Caco-2 (cell line): ENCODE results near the gene SYNGR1. TPM values are rescaled to one million over a fixed set of nuclear protein-coding genes. Genes with fewer than 3 reads are reported as not detected.
"Not testable (repeated sequence)": the region's sequence is repeated elsewhere in the genome, so short reads cannot be mapped to it uniquely, and the experiment has no call there.

ENCODE experiments used
- BruUV-seq: library from RNA; stranded (reverse); fragments of 400-500 nt; replicated peaks from 2 replicates; lab custom pipeline; 2021; lab: Mats Ljungman, UMichigan
- CTCF ChIA-PET: fragments of 300-600 bp; sonication (Branson Sonifier 250); formaldehyde crosslinking; loops from one replicate; lab custom pipeline; 2022; ENCODE audit warnings: antibody characterized with exemption; lab: Charles Lee
- POLR2A ChIA-PET: fragments of 300-600 bp; sonication (Branson Sonifier 250); formaldehyde crosslinking; loops from one replicate; lab custom pipeline; 2022; ENCODE audit warnings: antibody characterized with exemption; lab: Charles Lee
- DNase-seq, 2 experiments: peaks; one replicate each; pipeline versions ENCODE4 v3.0.0 to v3.0.0-alpha.2; 2020 to 2022
- H3K27me3 ChIP-seq: replicated peaks from 2 replicates; pipeline ENCODE4 v1.6.0; 2011; ENCODE audit warnings: low read length; ENCODE audit not compliant: control insufficient read depth, insufficient read depth
- H3K36me3 ChIP-seq: 2 replicates; pipeline ENCODE4 v1.5.1; 2011; ENCODE audit warnings: low read length; ENCODE audit not compliant: control insufficient read depth, insufficient read depth
- H3K4me1 ChIP-seq: fragments of 250-450 bp; sonication (Bioruptor Pico); 2 replicates; pipeline ENCODE4 v1.5.1; 2020; ENCODE audit warnings: mild to moderate bottlenecking
- H3K4me3 ChIP-seq: 2 replicates; pipeline ENCODE4 v1.5.1; 2011; ENCODE audit warnings: low read depth, mild to moderate bottlenecking, control low read depth, low read length
- H3K9me3 ChIP-seq: fragments of 250-450 bp; sonication (Bioruptor Pico); 2 replicates; pipeline ENCODE4 v1.5.1; 2020; ENCODE audit warnings: mild to moderate bottlenecking, moderate library complexity
- H3K27ac Mint-ChIP-seq: one replicate; pipeline ENCODE4 v1.8.0; 2022; ENCODE audit warnings: mixed read lengths; ENCODE audit not compliant: unreplicated experiment
- H3K27me3 Mint-ChIP-seq: one replicate; pipeline ENCODE4 v1.8.0; 2022; ENCODE audit warnings: mixed read lengths; ENCODE audit not compliant: insufficient read depth, unreplicated experiment
- H3K36me3 Mint-ChIP-seq: one replicate; pipeline ENCODE4 v1.8.0; 2022; ENCODE audit warnings: mild to moderate bottlenecking, mixed read lengths; ENCODE audit not compliant: insufficient read depth, unreplicated experiment
- H3K4me1 Mint-ChIP-seq: one replicate; pipeline ENCODE4 v1.8.0; 2022; ENCODE audit warnings: low read depth, mixed read lengths; ENCODE audit not compliant: unreplicated experiment
- H3K4me3 Mint-ChIP-seq: one replicate; pipeline ENCODE4 v1.8.0; 2022; ENCODE audit warnings: mild to moderate bottlenecking, moderate library complexity, mixed read lengths; ENCODE audit not compliant: unreplicated experiment
- H3K9me3 Mint-ChIP-seq: one replicate; pipeline ENCODE4 v1.8.0; 2022; ENCODE audit warnings: mixed read lengths; ENCODE audit not compliant: unreplicated experiment
- intact Hi-C: fragments of 100-400 bp; cut with micrococcal nuclease; formaldehyde crosslinking; loops from one replicate; pipeline ENCODE4 v1.10.0; 2022; ENCODE audit not compliant: unreplicated experiment
- total RNA-seq: library from RNA; stranded (reverse); gene quantifications from 2 replicates; pipeline ENCODE4 v1.2.3, GENCODE V29; 2022
- TF ChIP-seq, protein P1 (sequence below), 2 experiments: fragments of 200-600 bp in 1 of 2; IDR thresholded peaks; 1 replicate in 1 of 2; 2 replicates in 1 of 2; pipeline versions ENCODE4 v1.5.1 to v1.8.0; 2011 to 2022; ENCODE audit warnings: antibody characterized with exemption in 1 of 2, control low read depth in 1 of 2, inconsistent platforms in 1 of 2, low read depth in 1 of 2, low read length in 1 of 2, mild to moderate bottlenecking in 1 of 2, moderate library complexity in 1 of 2; ENCODE audit not compliant: insufficient read depth in 1 of 2, severe bottlenecking in 1 of 2, unreplicated experiment in 1 of 2

Gene SYNGR1
- total RNA-seq, 1 experiment from 2014 or later: 20.2 TPM

DNA sequence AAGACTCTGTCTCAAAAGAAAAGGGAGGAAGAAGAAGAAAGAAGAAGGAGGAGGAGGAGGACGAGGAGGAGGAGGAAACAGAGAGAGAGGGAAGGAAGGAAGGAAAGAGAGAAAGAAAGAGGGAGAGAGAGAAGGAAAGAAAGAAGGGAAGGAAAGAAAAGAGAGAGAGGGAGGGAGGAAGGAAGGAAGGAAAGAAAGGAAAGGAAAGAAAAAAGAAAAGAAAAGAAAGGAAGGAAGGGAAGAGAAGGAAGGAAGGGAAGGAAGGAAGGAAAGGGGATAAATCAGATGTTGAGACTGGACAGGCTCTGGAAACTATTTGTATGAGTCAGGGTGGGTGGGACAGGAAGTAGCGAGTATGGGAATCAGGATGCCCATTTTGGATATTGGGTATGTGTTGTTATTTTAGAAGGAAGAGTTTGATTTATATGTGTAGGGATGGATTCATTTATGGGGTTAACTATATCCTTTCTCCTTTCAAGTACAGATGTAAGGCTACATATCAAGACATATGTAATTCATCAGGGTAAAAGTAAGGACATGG is 24.3 kb upstream of the SYNGR1 start:
- no peak overlapping the region for H3K27ac Mint-ChIP-seq
- H3K4me3 Mint-ChIP-seq: no peak overlapping the region
- Histone ChIP-seq H3K4me1 (no peaks in the 10 kb centered on the region), H3K27me3 (no peaks in the 10 kb centered on the region), H3K4me3 (no peak overlapping the region), H3K9me3 (no peaks in the 10 kb centered on the region), H3K36me3 (no peaks in the 10 kb centered on the region)
- no peaks in the 10 kb centered on the region for H3K27me3 Mint-ChIP-seq
- ChIA-PET POLR2A (no interaction called here), CTCF (interaction anchor here (0.9 kb wide), 1 partner anchor 9 kb away, joined by 3 read pairs; no protein-coding TSS in a partner anchor)
- peaks cover 2% of the 10 kb centered on the region for H3K36me3 Mint-ChIP-seq
- TF ChIP-seq, protein P1, sequence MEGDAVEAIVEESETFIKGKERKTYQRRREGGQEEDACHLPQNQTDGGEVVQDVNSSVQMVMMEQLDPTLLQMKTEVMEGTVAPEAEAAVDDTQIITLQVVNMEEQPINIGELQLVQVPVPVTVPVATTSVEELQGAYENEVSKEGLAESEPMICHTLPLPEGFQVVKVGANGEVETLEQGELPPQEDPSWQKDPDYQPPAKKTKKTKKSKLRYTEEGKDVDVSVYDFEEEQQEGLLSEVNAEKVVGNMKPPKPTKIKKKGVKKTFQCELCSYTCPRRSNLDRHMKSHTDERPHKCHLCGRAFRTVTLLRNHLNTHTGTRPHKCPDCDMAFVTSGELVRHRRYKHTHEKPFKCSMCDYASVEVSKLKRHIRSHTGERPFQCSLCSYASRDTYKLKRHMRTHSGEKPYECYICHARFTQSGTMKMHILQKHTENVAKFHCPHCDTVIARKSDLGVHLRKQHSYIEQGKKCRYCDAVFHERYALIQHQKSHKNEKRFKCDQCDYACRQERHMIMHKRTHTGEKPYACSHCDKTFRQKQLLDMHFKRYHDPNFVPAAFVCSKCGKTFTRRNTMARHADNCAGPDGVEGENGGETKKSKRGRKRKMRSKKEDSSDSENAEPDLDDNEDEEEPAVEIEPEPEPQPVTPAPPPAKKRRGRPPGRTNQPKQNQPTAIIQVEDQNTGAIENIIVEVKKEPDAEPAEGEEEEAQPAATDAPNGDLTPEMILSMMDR (IDR thresholded peaks at IDR 0.05; ENCODE audit: insufficient read depth in 1 of 2, low read depth in 1 of 2, low read length in 1 of 2, severe bottlenecking in 1 of 2, unreplicated experiment in 1 of 2): no peak
- intact Hi-C loops: no loop called here
- no TSS peak for BruUV-seq
- DNase-seq: no peak
- H3K9me3 Mint-ChIP-seq: no peaks in the 10 kb centered on the region
- no peaks in the 10 kb centered on the region for H3K4me1 Mint-ChIP-seq

DNA sequence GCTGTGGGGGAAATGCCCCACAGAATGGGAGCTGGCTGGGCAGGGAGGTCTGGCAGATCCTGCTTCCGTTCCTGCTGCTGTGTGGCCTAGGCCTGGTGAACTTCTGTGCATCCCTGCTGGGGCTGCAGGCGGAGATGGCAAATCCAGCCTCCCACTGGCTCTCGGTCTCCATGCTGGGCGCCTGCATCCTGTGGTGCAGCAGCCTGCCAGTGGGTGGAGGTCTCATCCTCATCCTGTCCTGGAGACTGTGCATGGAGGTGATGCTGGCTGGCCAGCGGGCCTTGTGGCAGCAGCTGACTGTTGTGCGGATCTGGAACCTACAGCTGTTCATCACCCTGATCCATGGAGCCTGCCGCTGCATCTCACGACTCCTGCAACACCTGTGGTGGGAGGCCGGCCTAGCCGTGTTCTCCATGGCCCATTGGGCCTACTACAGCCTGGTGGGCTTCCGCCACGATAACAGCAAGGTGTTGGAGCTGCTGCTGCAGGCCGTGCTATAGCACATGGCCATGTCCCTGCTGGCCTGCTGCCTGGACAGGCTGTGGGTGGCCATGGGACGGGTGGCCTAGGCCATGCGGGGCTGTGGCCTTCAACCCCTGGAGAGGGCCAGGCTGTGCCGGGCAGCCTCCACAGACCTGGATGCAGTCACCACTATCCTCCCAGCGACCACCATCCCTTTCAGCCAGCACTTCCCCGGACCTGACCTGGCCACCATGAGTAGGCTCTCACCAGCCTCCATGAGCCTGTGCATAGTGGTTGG is 21.6 kb upstream of the SYNGR1 start:
- no peaks in the 10 kb centered on the region for H3K36me3 Mint-ChIP-seq

DNA sequence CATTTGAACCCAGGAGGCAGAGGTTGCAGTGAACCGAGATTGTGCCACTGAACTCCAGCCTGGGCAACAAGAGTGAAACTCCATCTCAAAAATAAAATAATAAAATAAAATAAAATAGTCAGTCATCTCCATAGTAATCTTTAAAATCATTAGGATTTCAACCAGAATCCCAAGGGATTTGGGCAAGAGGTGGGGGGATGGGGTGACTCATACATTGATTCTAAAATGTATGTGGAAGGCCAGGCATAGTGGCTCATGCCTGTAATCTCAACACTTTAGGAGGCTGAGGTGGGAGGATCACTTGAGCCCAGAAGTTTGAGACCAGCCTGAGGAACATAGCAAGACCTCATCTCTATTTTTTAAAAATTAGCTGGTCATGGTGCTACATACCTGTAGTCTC is 19.2 kb upstream of the SYNGR1 start:
- H3K9me3 ChIP-seq, H3K27ac Mint-ChIP-seq, H3K4me3 Mint-ChIP-seq, intact Hi-C loops, H3K36me3 ChIP-seq, DNase-seq, H3K4me3 ChIP-seq, POLR2A ChIA-PET, H3K4me1 ChIP-seq, H3K9me3 Mint-ChIP-seq, H3K36me3 Mint-ChIP-seq, H3K4me1 Mint-ChIP-seq, H3K27me3 Mint-ChIP-seq, H3K27me3 ChIP-seq, BruUV-seq: not testable (repeated sequence)
- CTCF ChIA-PET: interaction anchor here (0.9 to 1.5 kb wide), 2 partner anchors 11 to 13 kb away, joined by 3 to 8 read pairs; partner anchors contain the start of gene RPL3

More for the DNA sequence above, 21.6 kb upstream of the SYNGR1 start:
- no peaks in the 10 kb centered on the region for H3K9me3 ChIP-seq
- Mint-ChIP-seq H3K4me1 (no peaks in the 10 kb centered on the region), H3K27me3 (no peaks in the 10 kb centered on the region), H3K4me3 (no peak overlapping the region), H3K27ac (no peak overlapping the region), H3K9me3 (no peaks in the 10 kb centered on the region)
- no TSS peak for BruUV-seq
- no peaks in the 10 kb centered on the region for H3K36me3 ChIP-seq
- H3K4me1 ChIP-seq: no peaks in the 10 kb centered on the region
- no peaks in the 10 kb centered on the region for H3K27me3 ChIP-seq
- intact Hi-C loops: no loop called here
- CTCF ChIA-PET: no interaction called here
- DNase-seq: no peak
- POLR2A ChIA-PET: no interaction called here
- TF ChIP-seq, protein P1 (IDR thresholded peaks at IDR 0.05; ENCODE audit: insufficient read depth in 1 of 2, low read depth in 1 of 2, low read length in 1 of 2, severe bottlenecking in 1 of 2, unreplicated experiment in 1 of 2): no peak
- no peak overlapping the region for H3K4me3 ChIP-seq
